GM12875 (cell line): ENCODE data around the gene TSPAN31.
A peak's percentile ranks its signal among the peaks of the same experiment; 100 is the strongest.

ENCODE experiments used
- H3K4me3 ChIP-seq: one replicate; pipeline ENCODE4 v1.5.1; 2011; ENCODE audit warnings: low read depth, low read length, control low read depth
- CTCF ChIP-seq: IDR thresholded peaks from 2 replicates; pipeline ENCODE4 v1.5.1; 2011; ENCODE audit warnings: low read depth, mild to moderate bottlenecking, control low read depth, inconsistent platforms, low read length, moderate library complexity, borderline replicate concordance; ENCODE audit not compliant: insufficient read depth

Gene TSPAN31

GRCh38 chr12:57779736-57780135, 34.9 kb downstream of the TSPAN31 start:
- no peak overlapping the region for H3K4me3 ChIP-seq
- TF ChIP-seq CTCF, result no peak

- H3K4me3 ChIP-seq, result no peak overlapping the region
- TF ChIP-seq CTCF, result no peak
Measured at GRCh38 chr12:57780284-57780897, 35.6 kb downstream of the TSPAN31 start.

GRCh38 chr12:57781244-57781643, 36.4 kb downstream of the TSPAN31 start:
- no peak for TF ChIP-seq CTCF

GRCh38 chr12:57781801-57782200, 37.0 kb downstream of the TSPAN31 start:
- no peak for TF ChIP-seq CTCF
- H3K4me3 ChIP-seq, result no peak overlapping the region

More at GRCh38 chr12:57781244-57781643, 36.4 kb downstream of the TSPAN31 start:
- no peak overlapping the region for H3K4me3 ChIP-seq

GRCh38 chr12:57782243-57782607, 37.4 kb downstream of the TSPAN31 start:
- no peak overlapping the region for H3K4me3 ChIP-seq
- TF ChIP-seq CTCF, result no peak

- H3K4me3 ChIP-seq, result peak within 1 kb of the TSS; percentile 66
- TF ChIP-seq CTCF, result peak; percentile 91
Measured at GRCh38 chr12:57782608-57783465, 38.0 kb downstream of the TSPAN31 start, which contains the start of gene TSFM. TSS of gene TSFM (plus strand) at chr12:57782787. CDS start at chr12:57782802, 15 bp downstream.

GRCh38 chr12:57783466-57783801, 38.6 kb downstream of the TSPAN31 start:
- H3K4me3 ChIP-seq, result peak overlapping the region; percentile 66
- TF ChIP-seq CTCF, result no peak
